OCI-LY1 (cell line): ENCODE results near the gene VPS16.

Experiments used
- H2AFZ ChIP-seq: fragments of 200-600 bp; sonication (generic), shearing (Covaris generic); 2 replicates; pipeline ENCODE4 v1.6.0; 2014; ENCODE audit warnings: antibody characterized with exemption, mild to moderate bottlenecking, low read length
- H3F3A ChIP-seq: fragments of 200-600 bp; sonication (generic), shearing (Covaris generic); 2 replicates; pipeline ENCODE4 v1.6.0; 2014; ENCODE audit warnings: mild to moderate bottlenecking, antibody characterized with exemption, low read length, moderate library complexity; ENCODE audit not compliant: insufficient read depth
- H3K27ac ChIP-seq: fragments of 200-600 bp; sonication (generic); 2 replicates; pipeline ENCODE4 v1.5.1; 2014; ENCODE audit warnings: low read length, mixed run types, mild to moderate bottlenecking, low read depth; ENCODE audit not compliant: poor library complexity, severe bottlenecking
- H3K27me3 ChIP-seq: fragments of 200-600 bp; sonication (generic); 2 replicates; pipeline ENCODE4 v1.6.0; 2014; ENCODE audit warnings: antibody characterized with exemption, mild to moderate bottlenecking, low read length, moderate library complexity; ENCODE audit not compliant: insufficient read depth
- H3K36me3 ChIP-seq: fragments of 200-600 bp; sonication (generic); 2 replicates; pipeline ENCODE4 v1.6.1; 2014; ENCODE audit warnings: mild to moderate bottlenecking, antibody characterized with exemption, low read length, moderate library complexity, mixed read lengths; ENCODE audit not compliant: insufficient read depth
- H3K4me1 ChIP-seq: fragments of 200-600 bp; sonication (generic); 2 replicates; pipeline ENCODE4 v1.5.1; 2014; ENCODE audit warnings: mild to moderate bottlenecking, low read length, moderate library complexity; ENCODE audit not compliant: insufficient read depth, severe bottlenecking
- H3K4me2 ChIP-seq: fragments of 200-600 bp; sonication (generic), shearing (Covaris generic); 2 replicates; pipeline ENCODE4 v1.6.1; 2014; ENCODE audit warnings: low read length
- H3K4me3 ChIP-seq: fragments of 200-600 bp; sonication (generic); 2 replicates; pipeline ENCODE4 v1.5.1; 2014; ENCODE audit warnings: low read length, low read depth, mild to moderate bottlenecking, mixed read lengths; ENCODE audit not compliant: poor library complexity, severe bottlenecking
- H3K79me2 ChIP-seq: fragments of 200-600 bp; shearing (Covaris generic); 2 replicates; pipeline ENCODE4 v1.6.1; 2016; ENCODE audit warnings: mixed run types, low read length, mixed read lengths; ENCODE audit not compliant: insufficient read depth
- H3K9ac ChIP-seq: fragments of 200-600 bp; sonication (generic), shearing (Covaris generic); 2 replicates; pipeline ENCODE4 v1.6.1; 2014; ENCODE audit warnings: mild to moderate bottlenecking, low read length, mixed read lengths
- H3K9me2 ChIP-seq: fragments of 200-600 bp; sonication (generic), shearing (Covaris generic); 2 replicates; pipeline ENCODE4 v1.6.1; 2014; ENCODE audit warnings: low read depth, mild to moderate bottlenecking, low read length, mixed read lengths
- H3K9me3 ChIP-seq: fragments of 200-600 bp; shearing (Covaris generic); 2 replicates; pipeline ENCODE4 v1.6.1; 2014; ENCODE audit warnings: low read length, mixed read lengths
- H4K20me1 ChIP-seq: fragments of 200-600 bp; sonication (generic), shearing (Covaris generic); 2 replicates; pipeline ENCODE4 v1.6.0; 2016; ENCODE audit warnings: mild to moderate bottlenecking, low read length; ENCODE audit not compliant: insufficient read depth
- CTCF ChIP-seq: fragments of 200-600 bp; sonication (generic), shearing (Covaris generic); IDR thresholded peaks from 2 replicates; pipeline ENCODE4 v1.5.1; 2017; ENCODE audit warnings: mild to moderate bottlenecking, antibody characterized with exemption, low read length, moderate library complexity, mixed read lengths
- EZH2 ChIP-seq: fragments of 200-600 bp; sonication (generic), shearing (Covaris generic); IDR thresholded peaks from 2 replicates; pipeline ENCODE4 v1.8.0; 2017; ENCODE audit warnings: borderline replicate concordance, mixed run types, mild to moderate bottlenecking, antibody characterized with exemption, low read length, moderate library complexity, mixed read lengths

Gene VPS16

GRCh38 chr20:2797136-2797983, 43.2 kb upstream of the VPS16 start:
- Histone ChIP-seq H3K27ac (no peak overlapping the region), H3K9me3 (no peaks in the 10 kb centered on the region), H3K27me3 (peaks cover 9% of the 10 kb centered on the region; the same call in 1 of the 2 replicates), H3K9me2 (no peaks in the 10 kb centered on the region), H2AFZ (no peak overlapping the region), H3K4me2 (no peak overlapping the region), H3K36me3 (no peaks in the 10 kb centered on the region), H3K9ac (no peak overlapping the region), H3K79me2 (no peaks in the 10 kb centered on the region), H3K4me1 (no peaks in the 10 kb centered on the region), H4K20me1 (no peaks in the 10 kb centered on the region), H3F3A (no peaks in the 10 kb centered on the region), H3K4me3 (no peak overlapping the region)
- TF ChIP-seq CTCF (no peak), EZH2 (no peak)

- Histone ChIP-seq H3K9me2 (no peaks in the 10 kb centered on the region), H3K36me3 (no peaks in the 10 kb centered on the region), H2AFZ (no peak overlapping the region), H3K4me2 (no peak overlapping the region; the same call in 1 of the 2 replicates), H3F3A (no peaks in the 10 kb centered on the region), H3K79me2 (no peaks in the 10 kb centered on the region), H4K20me1 (no peaks in the 10 kb centered on the region), H3K4me1 (no peaks in the 10 kb centered on the region), H3K9ac (no peak overlapping the region), H3K4me3 (no peak overlapping the region), H3K9me3 (no peaks in the 10 kb centered on the region), H3K27ac (no peak overlapping the region), H3K27me3 (peaks cover 9% of the 10 kb centered on the region; the same call in 1 of the 2 replicates)
- no peak for TF ChIP-seq CTCF
- no peak for TF ChIP-seq EZH2
Observed at GRCh38 chr20:2798095-2798805, 42.3 kb upstream of the VPS16 start.

- Histone ChIP-seq H3K9me3 (no peaks in the 10 kb centered on the region), H3K4me1 (no peaks in the 10 kb centered on the region), H3F3A (no peaks in the 10 kb centered on the region), H3K27me3 (peaks cover 9% of the 10 kb centered on the region; the same call in 1 of the 2 replicates), H4K20me1 (no peaks in the 10 kb centered on the region), H3K36me3 (no peaks in the 10 kb centered on the region), H3K9ac (no peak overlapping the region), H2AFZ (no peak overlapping the region), H3K79me2 (no peaks in the 10 kb centered on the region), H3K9me2 (no peaks in the 10 kb centered on the region), H3K4me2 (no peak overlapping the region; the same call in 1 of the 2 replicates), H3K27ac (no peak overlapping the region), H3K4me3 (no peak overlapping the region)
- TF ChIP-seq CTCF (no peak), EZH2 (no peak)
Observed at GRCh38 chr20:2798814-2799213, 41.7 kb upstream of the VPS16 start.
